ENCODE results near the gene ZBTB17.

GRCh38 chr1:15928971-15929965, 46.6 kb downstream of the ZBTB17 start:
- no peak for TF ChIP-seq CTCF (IDR thresholded peaks at IDR 0.05; ENCODE audit: borderline replicate concordance, extremely low read depth, low read length, poor library complexity, severe bottlenecking)
- no peak for TF ChIP-seq EZH2 (IDR thresholded peaks at IDR 0.05; ENCODE audit: borderline replicate concordance, low read depth, low read length, severe bottlenecking)
